Esophagus squamous epithelium (tissue), 4 donors: Measurements from ENCODE around the gene FNBP1.

Experiments
- CTCF ChIP-seq, 6 experiments: fragments of 450-650 bp in 4 of 6; fragments of 200-600 bp in 2 of 6; sonication (generic) in 2 of 6; IDR thresholded peaks; one replicate each; pipeline ENCODE4 v1.5.1; 2016 to 2019; ENCODE audit warnings: antibody characterized with exemption in 6 of 6, mild to moderate bottlenecking in 4 of 6, moderate library complexity in 4 of 6
- POLR2A ChIP-seq, 4 donors: fragments of 450-650 bp; IDR thresholded peaks; one replicate each; pipeline ENCODE4 v1.6.1; 2017; ENCODE audit warnings: antibody characterized with exemption in 4 of 4, mild to moderate bottlenecking in 4 of 4, moderate library complexity in 3 of 4

DNA sequence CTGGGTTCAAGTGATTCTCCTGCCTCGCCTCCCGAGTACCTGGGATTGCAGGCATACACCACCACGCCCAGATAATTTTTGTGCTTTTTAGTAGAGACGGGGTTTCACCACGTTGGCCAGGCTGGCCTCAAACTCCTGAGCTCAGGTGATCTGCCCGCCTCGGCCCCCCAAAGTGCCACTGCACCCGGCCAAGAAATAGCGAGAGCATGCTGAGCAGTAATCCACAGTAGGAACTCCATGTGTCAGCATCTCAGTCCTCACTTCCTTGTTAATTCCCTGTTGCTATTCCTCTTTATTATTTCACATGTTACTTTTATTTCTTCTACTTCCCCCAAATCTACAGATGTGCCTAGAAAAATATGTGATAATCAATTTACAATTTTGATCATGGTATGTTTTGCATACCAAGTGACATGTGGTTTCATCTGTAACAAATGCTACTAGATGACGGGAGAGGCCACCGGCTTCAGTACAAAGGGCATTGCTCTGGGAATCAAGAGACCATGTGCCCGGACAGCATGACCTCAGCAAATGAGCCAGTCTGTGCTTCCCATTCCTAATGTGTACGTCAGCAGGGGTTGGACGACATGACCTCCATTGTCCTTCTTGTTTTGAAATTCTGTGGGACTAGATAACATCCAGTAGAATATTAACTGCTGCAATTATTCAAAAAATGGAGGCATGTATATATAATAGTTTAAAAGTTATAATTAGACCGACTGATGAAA lies 61.6 kb downstream of the FNBP1 start:
- TF ChIP-seq CTCF (IDR thresholded peaks at IDR 0.05) = no peak
- no peak for TF ChIP-seq POLR2A (IDR thresholded peaks at IDR 0.05)
